ENCODE measurements around the gene UBE2D2. TPM values are rescaled to one million over a fixed set of nuclear protein-coding genes. Genes with fewer than 3 reads are reported as not detected.

UBE2D2 gene
- polyA plus RNA-seq, 1 donor from 2014 or later: 118 TPM

DNA sequence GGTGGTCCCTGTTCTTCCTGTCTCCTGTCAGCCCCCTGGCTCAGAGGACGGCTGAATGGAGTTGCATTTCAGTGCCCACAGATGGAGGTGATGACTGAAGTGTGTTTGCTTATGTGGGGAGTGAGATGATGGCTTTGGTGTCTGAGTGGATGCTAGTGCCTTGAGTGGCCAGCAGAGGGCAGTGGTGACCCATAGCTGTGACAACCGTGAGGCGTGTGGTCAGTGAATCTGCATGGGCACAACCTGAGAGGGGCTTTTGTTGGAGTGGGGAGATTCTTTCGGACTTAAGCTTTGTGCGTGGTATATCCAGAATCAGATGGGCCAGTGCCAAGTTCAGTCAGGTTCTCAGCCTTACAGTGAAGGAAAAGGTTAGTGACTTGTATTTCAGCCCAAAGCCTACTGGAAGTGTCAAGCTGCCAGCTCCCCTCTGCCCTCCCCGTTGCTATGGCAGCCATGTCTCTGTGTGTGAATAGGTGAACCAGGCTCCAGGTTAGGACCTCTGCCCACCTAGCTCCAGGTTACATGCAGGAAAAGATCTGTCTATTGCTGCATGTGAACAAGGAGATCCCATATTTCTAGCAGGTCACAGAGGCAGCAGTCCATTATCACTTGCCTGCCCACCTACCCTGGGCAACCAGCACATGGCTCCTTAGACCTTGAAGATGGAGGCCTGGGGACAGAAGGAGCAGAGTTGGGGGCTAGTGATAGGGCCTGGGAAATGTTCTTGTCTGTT, 72.3 kb downstream of the UBE2D2 start:
- Histone ChIP-seq H4K20me1 (ENCODE audit: insufficient read depth) (no peaks in the 10 kb centered on the region), H2AFZ (ENCODE audit: low read depth, low read length) (no peak overlapping the region), H3K9me2 (ENCODE audit: insufficient read depth, low read length) (no peaks in the 10 kb centered on the region), H3K27ac (ENCODE audit: low read length) (no peak overlapping the region), H3K9me3 (ENCODE audit: low read length) (no peaks in the 10 kb centered on the region), H3F3A (ENCODE audit: insufficient read depth, low read length, poor library complexity, severe bottlenecking) (no peaks in the 10 kb centered on the region), H3K36me3 (ENCODE audit: insufficient read depth, low read length) (no peaks in the 10 kb centered on the region), H3K79me2 (replicated peaks; ENCODE audit: insufficient read depth, low read length) (no peaks in the 10 kb centered on the region), H3K27me3 (ENCODE audit: insufficient read depth, low read depth, low read length) (no peaks in the 10 kb centered on the region), H3K4me2 (ENCODE audit: low read length) (no peak overlapping the region), H3K4me3 (ENCODE audit: low read length) (no peak overlapping the region), H3K9ac (ENCODE audit: low read length) (no peak overlapping the region)
- TF ChIP-seq TAF1 (IDR thresholded peaks at IDR 0.05; ENCODE audit: low read depth) (no peak), POLR2AphosphoS5 (IDR thresholded peaks at IDR 0.05) (no peak), MXI1 (conservative IDR thresholded peaks at IDR 0.05; ENCODE audit: poor library complexity, severe bottlenecking) (peak; percentile 32), EP300 (conservative IDR thresholded peaks at IDR 0.05; ENCODE audit: poor library complexity, severe bottlenecking) (peak; percentile 29), SMC3 (conservative IDR thresholded peaks at IDR 0.05; ENCODE audit: poor library complexity) (peak; percentile 98), REST (IDR thresholded peaks at IDR 0.05; ENCODE audit: borderline replicate concordance) (no peak), EZH2 (IDR thresholded peaks at IDR 0.05; ENCODE audit: borderline replicate concordance, insufficient read depth, low read length, poor library complexity, severe bottlenecking) (no peak), RAD21 (conservative IDR thresholded peaks at IDR 0.05) (peak; percentile 98)
- TF ChIP-seq, protein P1, sequence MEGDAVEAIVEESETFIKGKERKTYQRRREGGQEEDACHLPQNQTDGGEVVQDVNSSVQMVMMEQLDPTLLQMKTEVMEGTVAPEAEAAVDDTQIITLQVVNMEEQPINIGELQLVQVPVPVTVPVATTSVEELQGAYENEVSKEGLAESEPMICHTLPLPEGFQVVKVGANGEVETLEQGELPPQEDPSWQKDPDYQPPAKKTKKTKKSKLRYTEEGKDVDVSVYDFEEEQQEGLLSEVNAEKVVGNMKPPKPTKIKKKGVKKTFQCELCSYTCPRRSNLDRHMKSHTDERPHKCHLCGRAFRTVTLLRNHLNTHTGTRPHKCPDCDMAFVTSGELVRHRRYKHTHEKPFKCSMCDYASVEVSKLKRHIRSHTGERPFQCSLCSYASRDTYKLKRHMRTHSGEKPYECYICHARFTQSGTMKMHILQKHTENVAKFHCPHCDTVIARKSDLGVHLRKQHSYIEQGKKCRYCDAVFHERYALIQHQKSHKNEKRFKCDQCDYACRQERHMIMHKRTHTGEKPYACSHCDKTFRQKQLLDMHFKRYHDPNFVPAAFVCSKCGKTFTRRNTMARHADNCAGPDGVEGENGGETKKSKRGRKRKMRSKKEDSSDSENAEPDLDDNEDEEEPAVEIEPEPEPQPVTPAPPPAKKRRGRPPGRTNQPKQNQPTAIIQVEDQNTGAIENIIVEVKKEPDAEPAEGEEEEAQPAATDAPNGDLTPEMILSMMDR (IDR thresholded peaks at IDR 0.05; ENCODE audit: poor library complexity, severe bottlenecking): peak; percentile 99

DNA sequence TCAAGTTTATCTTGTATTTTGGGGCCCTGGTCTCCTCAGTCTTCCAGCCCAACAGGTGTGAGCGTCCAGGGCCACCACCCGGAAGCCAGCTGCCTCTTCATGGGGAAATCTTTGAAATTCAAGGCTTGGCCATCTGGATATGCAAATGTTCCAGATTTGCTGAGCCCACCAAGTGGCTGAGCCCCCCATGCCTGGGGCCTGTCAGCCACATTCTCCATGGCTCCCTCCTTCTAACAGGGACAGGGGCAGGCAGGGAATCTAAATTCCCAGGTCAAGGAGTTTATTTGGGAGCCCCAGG, 72.8 kb downstream of the UBE2D2 start:
- Histone ChIP-seq H3K36me3 (ENCODE audit: insufficient read depth, low read length) (no peaks in the 10 kb centered on the region), H3K9me3 (ENCODE audit: low read length) (no peaks in the 10 kb centered on the region), H3K4me3 (ENCODE audit: low read length) (no peak overlapping the region), H3K9me2 (ENCODE audit: insufficient read depth, low read length) (no peaks in the 10 kb centered on the region), H2AFZ (ENCODE audit: low read depth, low read length) (no peak overlapping the region), H3F3A (ENCODE audit: insufficient read depth, low read length, poor library complexity, severe bottlenecking) (no peaks in the 10 kb centered on the region), H3K79me2 (replicated peaks; ENCODE audit: insufficient read depth, low read length) (no peaks in the 10 kb centered on the region), H4K20me1 (ENCODE audit: insufficient read depth) (no peaks in the 10 kb centered on the region), H3K9ac (ENCODE audit: low read length) (no peak overlapping the region), H3K27ac (ENCODE audit: low read length) (no peak overlapping the region), H3K27me3 (ENCODE audit: insufficient read depth, low read depth, low read length) (no peaks in the 10 kb centered on the region), H3K4me2 (ENCODE audit: low read length) (no peak overlapping the region)
- TF ChIP-seq, protein P1 (IDR thresholded peaks at IDR 0.05; ENCODE audit: poor library complexity, severe bottlenecking): no peak
- no peak for TF ChIP-seq POLR2AphosphoS5 (IDR thresholded peaks at IDR 0.05)
- no peak for TF ChIP-seq TAF1 (IDR thresholded peaks at IDR 0.05; ENCODE audit: low read depth)
- TF ChIP-seq RAD21 (conservative IDR thresholded peaks at IDR 0.05): no peak
- TF ChIP-seq EP300 (conservative IDR thresholded peaks at IDR 0.05; ENCODE audit: poor library complexity, severe bottlenecking): no peak
- no peak for TF ChIP-seq REST (IDR thresholded peaks at IDR 0.05; ENCODE audit: borderline replicate concordance)
- no peak for TF ChIP-seq MXI1 (conservative IDR thresholded peaks at IDR 0.05; ENCODE audit: poor library complexity, severe bottlenecking)
- TF ChIP-seq EZH2 (IDR thresholded peaks at IDR 0.05; ENCODE audit: borderline replicate concordance, insufficient read depth, low read length, poor library complexity, severe bottlenecking): no peak
- no peak for TF ChIP-seq SMC3 (conservative IDR thresholded peaks at IDR 0.05; ENCODE audit: poor library complexity)
